ENCODE data around the gene HHAT.

GRCh38 chr1:210621712-210622111 lies 293.0 kb downstream of the HHAT start:
- TF ChIP-seq GATA2 (IDR thresholded peaks at IDR 0.05; ENCODE audit: low read depth, low read length) (peak; percentile 36; the same call in 1 of the 2 replicates), GATA3 (IDR thresholded peaks at IDR 0.05; ENCODE audit: low read depth, low read length) (no peak)

All from SH-SY5Y (cell line).